ENCODE results near the gene SYT2. TPM values are rescaled to one million over a fixed set of nuclear protein-coding genes. Genes with fewer than 3 reads are reported as not detected.
A peak's percentile ranks its signal among the peaks of the same experiment; 100 is the strongest.
"Not testable (repeated sequence)": the region's sequence is repeated elsewhere in the genome, so short reads cannot be mapped to it uniquely, and the experiment has no call there.

The SYT2 gene
- total RNA-seq, 2 donors from 2014 or later: under 0.01 TPM; not detected in 1

DNA sequence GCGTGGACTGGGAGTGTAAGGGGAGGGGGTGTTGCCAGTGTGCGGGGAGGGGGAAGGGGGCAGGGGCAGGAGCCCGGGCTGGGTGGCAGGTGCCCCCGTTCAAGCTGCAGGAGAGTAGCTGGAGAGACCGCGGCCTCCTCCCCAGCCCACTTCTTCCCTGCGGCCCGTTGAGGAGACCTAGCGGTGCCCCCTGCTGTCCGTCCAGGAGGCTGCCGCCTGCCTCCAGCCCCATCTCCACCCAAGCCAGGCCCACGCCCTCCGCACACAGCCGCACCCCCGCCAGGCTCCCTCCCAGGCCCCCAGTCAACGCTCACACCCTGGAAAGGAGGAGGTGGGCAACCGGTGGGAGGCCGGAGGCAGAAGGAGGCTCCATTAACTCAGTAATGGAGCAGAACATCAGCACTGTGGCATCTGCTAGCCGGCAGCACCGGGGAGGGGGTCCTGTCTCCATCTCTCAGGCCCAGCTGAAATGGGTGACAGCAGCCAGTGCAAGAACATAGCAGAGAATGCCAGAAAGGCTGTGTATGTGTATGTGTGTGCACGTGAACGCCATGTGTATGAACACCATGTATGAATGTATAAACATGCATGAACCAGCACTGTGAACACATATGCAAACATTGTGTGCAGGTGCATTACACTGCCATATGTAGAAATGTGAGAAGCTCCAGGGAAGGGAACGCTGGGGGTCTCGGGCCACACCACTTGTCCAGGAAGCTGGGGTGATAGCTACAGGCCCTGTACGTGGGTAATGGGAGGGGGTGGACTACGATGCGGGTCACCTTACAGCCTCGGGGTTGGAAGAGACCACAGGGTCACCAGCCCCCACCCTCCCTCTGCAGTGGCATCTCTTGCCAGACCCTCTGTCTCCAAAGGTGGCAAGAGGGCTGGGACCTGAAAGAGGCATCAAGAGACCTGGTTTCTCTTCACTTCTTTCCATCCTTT is 84.6 kb downstream of the SYT2 start:
- Histone ChIP-seq H3K4me1 (ENCODE audit: control insufficient read depth in 1 of 2, low read depth in 2 of 2) (peaks cover 7 to 31% of the 10 kb centered on the region in 2 donors), H3K4me3 (no peak overlapping the region), H3K9me3 (no peaks in the 10 kb centered on the region), H3K27ac (no peak overlapping the region), H3K36me3 (no peaks in the 10 kb centered on the region), H3K27me3 (replicated peaks; ENCODE audit: insufficient read depth) (no peaks in the 10 kb centered on the region)
- DNase-seq (ENCODE audit: low spot score): peak; percentile 31
- ATAC-seq (ENCODE audit: insufficient number of reproducible peaks, low FRiP score, low read depth): peak; percentile 40
- TF ChIP-seq, protein P1, sequence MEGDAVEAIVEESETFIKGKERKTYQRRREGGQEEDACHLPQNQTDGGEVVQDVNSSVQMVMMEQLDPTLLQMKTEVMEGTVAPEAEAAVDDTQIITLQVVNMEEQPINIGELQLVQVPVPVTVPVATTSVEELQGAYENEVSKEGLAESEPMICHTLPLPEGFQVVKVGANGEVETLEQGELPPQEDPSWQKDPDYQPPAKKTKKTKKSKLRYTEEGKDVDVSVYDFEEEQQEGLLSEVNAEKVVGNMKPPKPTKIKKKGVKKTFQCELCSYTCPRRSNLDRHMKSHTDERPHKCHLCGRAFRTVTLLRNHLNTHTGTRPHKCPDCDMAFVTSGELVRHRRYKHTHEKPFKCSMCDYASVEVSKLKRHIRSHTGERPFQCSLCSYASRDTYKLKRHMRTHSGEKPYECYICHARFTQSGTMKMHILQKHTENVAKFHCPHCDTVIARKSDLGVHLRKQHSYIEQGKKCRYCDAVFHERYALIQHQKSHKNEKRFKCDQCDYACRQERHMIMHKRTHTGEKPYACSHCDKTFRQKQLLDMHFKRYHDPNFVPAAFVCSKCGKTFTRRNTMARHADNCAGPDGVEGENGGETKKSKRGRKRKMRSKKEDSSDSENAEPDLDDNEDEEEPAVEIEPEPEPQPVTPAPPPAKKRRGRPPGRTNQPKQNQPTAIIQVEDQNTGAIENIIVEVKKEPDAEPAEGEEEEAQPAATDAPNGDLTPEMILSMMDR (IDR thresholded peaks at IDR 0.05): peak; percentile 79

DNA sequence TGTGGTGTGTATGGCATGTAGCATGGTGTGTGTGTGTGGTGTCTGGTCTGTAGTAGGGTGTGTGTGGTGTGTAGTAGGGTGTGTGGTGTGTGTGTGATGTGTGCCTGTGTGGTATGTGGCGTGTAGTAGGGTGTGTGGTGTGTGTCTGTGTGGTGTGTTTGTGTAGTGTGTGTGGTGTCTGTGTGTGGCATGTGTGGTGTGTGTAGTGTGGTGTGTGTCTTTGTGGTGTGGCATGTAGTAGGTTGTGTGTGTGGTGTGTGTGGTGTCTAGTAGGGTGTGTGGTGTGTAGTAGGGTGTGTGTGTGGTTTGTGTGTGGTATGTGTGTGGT is 85.5 kb downstream of the SYT2 start:
- H3K36me3 ChIP-seq: no peaks in the 10 kb centered on the region
- DNase-seq (ENCODE audit: low spot score): no peak
- TF ChIP-seq, protein P1 (IDR thresholded peaks at IDR 0.05): no peak
- no peaks in the 10 kb centered on the region for H3K27me3 ChIP-seq (replicated peaks; ENCODE audit: insufficient read depth)
- H3K4me1 ChIP-seq (ENCODE audit: control insufficient read depth in 1 of 2, low read depth in 2 of 2): peaks cover 7 to 31% of the 10 kb centered on the region in 2 donors
- no peak overlapping the region for H3K27ac ChIP-seq
- ATAC-seq (ENCODE audit: insufficient number of reproducible peaks, low FRiP score, low read depth): no peak
- no peaks in the 10 kb centered on the region for H3K9me3 ChIP-seq
- no peak overlapping the region for H3K4me3 ChIP-seq

DNA sequence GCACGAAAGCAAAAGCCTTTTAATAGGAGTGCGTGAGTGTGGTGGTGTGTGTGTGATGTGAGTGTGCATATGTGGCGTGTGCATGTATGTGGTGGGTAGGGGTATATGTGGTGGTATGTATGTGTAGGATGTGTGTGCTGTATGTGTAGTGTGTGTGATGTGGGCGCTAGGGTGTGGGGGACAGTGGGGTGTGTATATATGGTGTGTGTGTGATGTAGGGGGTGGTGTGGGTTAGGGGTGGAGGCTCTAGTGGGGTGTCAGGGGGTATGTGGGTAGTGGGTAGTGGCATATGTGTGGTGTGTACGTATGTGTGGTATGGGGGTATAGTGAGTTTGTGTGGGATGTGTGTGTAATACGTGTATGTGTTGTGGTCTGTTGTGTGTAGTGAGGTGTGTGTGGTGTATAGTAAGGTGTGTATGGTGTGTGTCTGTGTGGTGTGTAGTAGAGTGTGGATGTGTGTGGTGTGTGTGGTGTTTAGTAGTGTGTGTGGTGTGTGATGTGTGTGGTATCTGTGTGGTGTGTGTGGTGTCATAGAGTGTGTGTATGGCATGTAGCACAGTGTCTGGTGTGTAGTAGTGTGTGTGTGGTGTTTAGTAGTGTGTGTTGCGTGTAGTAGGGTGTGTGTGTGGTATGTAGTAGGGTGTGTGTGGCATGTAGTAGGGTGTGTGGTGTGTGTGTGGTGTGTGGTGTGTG is 86.0 kb downstream of the SYT2 start:
- TF ChIP-seq, protein P1 (IDR thresholded peaks at IDR 0.05): no peak
- H3K27me3 ChIP-seq (replicated peaks; ENCODE audit: insufficient read depth): no peaks in the 10 kb centered on the region
- no peak overlapping the region for H3K27ac ChIP-seq
- peaks cover 7 to 35% of the 10 kb centered on the region in 2 donors for H3K4me1 ChIP-seq (ENCODE audit: control insufficient read depth in 1 of 2, low read depth in 2 of 2)
- H3K4me3 ChIP-seq: no peak overlapping the region
- no peaks in the 10 kb centered on the region for H3K9me3 ChIP-seq
- no peaks in the 10 kb centered on the region for H3K36me3 ChIP-seq
- ATAC-seq (ENCODE audit: insufficient number of reproducible peaks, low FRiP score, low read depth) (no peak), DNase-seq (ENCODE audit: low spot score) (no peak)

DNA sequence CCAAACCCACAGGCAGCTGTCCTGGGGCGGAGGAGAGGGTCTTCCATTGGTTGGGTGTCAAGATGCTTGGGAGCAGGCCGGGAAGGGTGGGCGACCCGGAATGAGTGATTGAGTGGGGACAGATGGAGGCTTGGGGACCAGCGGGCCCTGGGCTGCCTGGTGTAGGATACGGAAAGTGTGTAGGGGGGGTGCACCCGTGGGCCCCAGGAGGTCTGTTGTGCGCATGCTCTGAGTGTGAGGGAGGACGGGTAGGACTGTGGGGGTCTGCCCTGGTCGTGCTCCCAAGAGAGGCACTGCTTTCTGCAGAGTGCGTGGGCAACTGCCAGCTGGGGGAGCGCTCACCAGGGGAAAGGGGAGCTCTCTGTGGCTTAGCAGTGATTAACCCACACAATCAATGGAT is 86.8 kb downstream of the SYT2 start:
- ATAC-seq (ENCODE audit: insufficient number of reproducible peaks, low FRiP score, low read depth); DNase-seq (ENCODE audit: low spot score); H3K36me3 ChIP-seq; H3K27me3 ChIP-seq (replicated peaks; ENCODE audit: insufficient read depth); H3K9me3 ChIP-seq: not testable (repeated sequence)
- Histone ChIP-seq H3K4me1 (ENCODE audit: control insufficient read depth in 1 of 2, low read depth in 2 of 2) (peaks cover 12 to 43% of the 10 kb centered on the region in 2 donors), H3K4me3 (peak overlapping the region; percentile 65), H3K27ac (peak overlapping the region in 1 of 2 donors; percentile 62)

DNA sequence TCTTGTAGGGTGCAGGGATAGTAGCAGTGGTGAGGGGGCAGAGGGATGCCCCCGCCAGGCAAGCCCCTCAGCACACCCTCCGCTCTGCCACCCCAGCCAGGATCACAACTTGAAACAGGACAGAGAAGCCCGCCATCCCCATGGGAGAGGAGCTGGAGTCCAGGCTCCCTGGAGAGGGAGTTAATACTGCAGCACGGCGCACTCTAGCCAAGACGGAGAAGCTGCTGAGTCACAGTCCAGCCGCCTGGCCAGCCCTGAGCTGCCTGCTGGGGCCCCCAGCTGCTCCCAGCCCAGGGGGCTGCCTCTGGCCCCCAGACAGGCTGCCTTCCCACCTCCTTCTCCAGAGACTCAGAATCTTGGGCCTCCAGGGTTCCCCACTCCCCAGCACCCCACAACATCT is 87.2 kb downstream of the SYT2 start:
- DNase-seq (ENCODE audit: low spot score) (peak; percentile 25), ATAC-seq (ENCODE audit: insufficient number of reproducible peaks, low FRiP score, low read depth) (peak; percentile 56)
- no peaks in the 10 kb centered on the region for H3K36me3 ChIP-seq
- H3K27ac ChIP-seq: peak overlapping the region in 1 of 2 donors; percentile 62
- no peaks in the 10 kb centered on the region for H3K9me3 ChIP-seq
- TF ChIP-seq, protein P1 (IDR thresholded peaks at IDR 0.05): no peak
- peak overlapping the region; percentile 65 for H3K4me3 ChIP-seq
- no peaks in the 10 kb centered on the region for H3K27me3 ChIP-seq (replicated peaks; ENCODE audit: insufficient read depth)
- H3K4me1 ChIP-seq (ENCODE audit: control insufficient read depth in 1 of 2, low read depth in 2 of 2): peaks cover 12 to 47% of the 10 kb centered on the region in 2 donors

Data from thoracic aorta (tissue), 2 donors.